K562 (cell line): Measurements from ENCODE around the gene HSD17B12. TPM values are rescaled to one million over a fixed set of nuclear protein-coding genes. Genes with fewer than 3 reads are reported as not detected.

Source experiments
- ATAC-seq: fragments of 200-7000 bp; cut with Tn5 transposase; 3 replicates; pipeline ENCODE4 v1.9.1; 2020; ENCODE audit warnings: moderate library complexity
- BruUV-seq: library from RNA; stranded (reverse); fragments of 400-500 nt; replicated peaks from 2 replicates; lab custom pipeline; 2021; lab: Mats Ljungman, UMichigan
- CTCF ChIA-PET: fragments of 300-600 bp; formaldehyde crosslinking; extraction: SDS; loops from one replicate; lab custom pipeline; 2021; ENCODE audit warnings: low intra/inter-chr PET ratio; lab: Yijun Ruan, JAX
- POLR2A ChIA-PET: fragments of 300-600, 350-650 bp; sonication (Branson Sonifier 250); formaldehyde crosslinking; extraction: SDS; loops from one replicate; lab custom pipeline; 2021; ENCODE audit warnings: antibody characterized with exemption, inconsistent platforms; lab: Yijun Ruan, JAX
- DNase-seq, 4 experiments: peaks; one replicate each; pipeline versions ENCODE4 v3.0.0 to v3.0.0-alpha.2; 2011 to 2018; ENCODE audit warnings: low spot score in 3 of 4, mixed read lengths in 3 of 4; ENCODE audit errors: extremely low read depth in 1 of 4
- FAIRE-seq: peaks from 2 replicates; lab custom pipeline; 2011; peaks lifted over from hg19 to GRCh38; lab: Jason Lieb, UNC
- H2AFZ ChIP-seq: 2 replicates; pipeline ENCODE4 v1.6.0; 2011; ENCODE audit warnings: low read depth, low read length, control low read depth, inconsistent platforms
- H3K27ac ChIP-seq: fragments of 200-600 bp; 3 replicates; pipeline ENCODE4 v1.8.0; 2011; ENCODE audit warnings: low read depth, mild to moderate bottlenecking, control low read depth, inconsistent platforms, low read length, moderate library complexity, mixed read lengths; ENCODE audit errors: extremely low read depth
- H3K27me3 ChIP-seq, 2 experiments: fragments of 300-600 bp in 1 of 2; 2 replicates in 1 of 2; 3 replicates in 1 of 2; pipeline versions ENCODE4 v1.6.0 to v1.8.0; 2011; ENCODE audit warnings: inconsistent platforms in 2 of 2, low read length in 2 of 2, mild to moderate bottlenecking in 1 of 2, mixed read lengths in 1 of 2, moderate library complexity in 1 of 2; ENCODE audit not compliant: control insufficient read depth in 2 of 2, insufficient read depth in 2 of 2
- H3K36me3 ChIP-seq: fragments of 300-600 bp; 3 replicates; pipeline ENCODE4 v1.8.0; 2011; ENCODE audit warnings: mild to moderate bottlenecking, low read length, inconsistent platforms; ENCODE audit not compliant: control insufficient read depth, insufficient read depth
- H3K4me1 ChIP-seq, 2 experiments: fragments of 200-600 bp in 1 of 2; replicated peaks in 1 of 2; 2 replicates in 1 of 2; 3 replicates in 1 of 2; pipeline versions ENCODE4 v1.5.1 to v1.8.0; 2011; ENCODE audit warnings: inconsistent platforms in 2 of 2, low read length in 2 of 2, mild to moderate bottlenecking in 1 of 2, mixed read lengths in 1 of 2, moderate library complexity in 1 of 2; ENCODE audit not compliant: control insufficient read depth in 2 of 2, insufficient read depth in 2 of 2
- H3K4me2 ChIP-seq: 2 replicates; pipeline ENCODE4 v1.6.1; 2011; ENCODE audit warnings: low read length, control low read depth, inconsistent platforms, mixed read lengths; ENCODE audit not compliant: insufficient read depth
- H3K4me3 ChIP-seq: fragments of 200-600 bp; sonication (generic), shearing (Covaris generic); 2 replicates; pipeline ENCODE4 v1.5.1; 2016; ENCODE audit warnings: control low read depth, inconsistent platforms
- H3K79me2 ChIP-seq: fragments of 200-600 bp; 3 replicates; pipeline ENCODE4 v1.8.0; 2011; ENCODE audit warnings: low read length, inconsistent platforms; ENCODE audit not compliant: control insufficient read depth, insufficient read depth
- H3K9ac ChIP-seq, 2 experiments: 2 replicates each; pipeline versions ENCODE4 v1.6.0 to v1.6.1; 2011; ENCODE audit warnings: low read depth in 2 of 2, low read length in 2 of 2, control low read depth in 1 of 2, inconsistent platforms in 1 of 2, mild to moderate bottlenecking in 1 of 2, mixed read lengths in 1 of 2; ENCODE audit not compliant: insufficient read depth in 1 of 2
- H3K9me1 ChIP-seq: one replicate; pipeline ENCODE4 v1.6.0; 2011; ENCODE audit warnings: inconsistent platforms, mild to moderate bottlenecking, low read length, moderate library complexity; ENCODE audit not compliant: control insufficient read depth, insufficient read depth
- H3K9me3 ChIP-seq: replicated peaks from 2 replicates; pipeline ENCODE4 v1.5.1; 2011; ENCODE audit warnings: low read depth, low read length, inconsistent platforms; ENCODE audit not compliant: control insufficient read depth, insufficient read depth
- H4K20me1 ChIP-seq: replicated peaks from 2 replicates; pipeline ENCODE4 v1.6.1; 2011; ENCODE audit warnings: low read length, inconsistent platforms, mixed read lengths; ENCODE audit not compliant: control insufficient read depth, insufficient read depth
- BACH1 ChIP-seq: fragments of 200-800 bp; sonication (Bioruptor generic); IDR thresholded peaks from 2 replicates; pipeline ENCODE4 v1.6.1; 2016; ENCODE audit warnings: missing genetic modification characterization, missing compliant biosample characterization
- MAFK ChIP-seq: IDR thresholded peaks from 2 replicates; pipeline ENCODE4 v1.6.1; 2011; ENCODE audit warnings: low read length, improper control_type of control experiment
- MYNN ChIP-seq, 2 experiments: sonication (generic); formaldehyde crosslinking in 1 of 2; IDR thresholded peaks; 2 replicates each; pipeline versions ENCODE4 v1.5.0 to v1.6.1; 2016 to 2020; ENCODE audit warnings: antibody characterized with exemption in 1 of 2, missing genetic modification reagents in 1 of 2
- SAP30 ChIP-seq: fragments of 200-600 bp; sonication (generic); IDR thresholded peaks from 2 replicates; pipeline ENCODE4 v1.6.1; 2012; ENCODE audit warnings: borderline replicate concordance, low read depth, mild to moderate bottlenecking, moderate library complexity, low read length, control low read depth, inconsistent platforms; ENCODE audit not compliant: insufficient read depth, poor library complexity, severe bottlenecking
- TAF7 ChIP-seq: fragments of 450-650 bp; IDR thresholded peaks from 2 replicates; pipeline ENCODE4 v1.6.1; 2016; ENCODE audit warnings: missing genetic modification characterization, missing compliant biosample characterization
- ZKSCAN8 ChIP-seq: fragments of 200-800 bp; sonication (Bioruptor generic); IDR thresholded peaks from 2 replicates; pipeline ENCODE4 v1.6.1; 2016; ENCODE audit warnings: missing genetic modification characterization, missing compliant biosample characterization
- ZNF232 ChIP-seq: sonication (generic); formaldehyde crosslinking; IDR thresholded peaks from 2 replicates; pipeline ENCODE4 v1.8.0; 2022; ENCODE audit warnings: mild to moderate bottlenecking, missing genetic modification reagents
- WGBS: fragments of 100-300 bp; shearing (Covaris generic); methylation state at CpG from one replicate; pipeline ENCODE4 v1.1.6; 2016; ENCODE audit warnings: low coverage, mixed read lengths; ENCODE audit not compliant: insufficient coverage; ENCODE audit errors: missing lambda C conversion rate; 5-methylcytosine and 5-hydroxymethylcytosine counted together
- in situ Hi-C: fragments of 300-500 bp; cut with MboI; formaldehyde crosslinking; loops from 4 replicates; pipeline ENCODE4 v1.15.0; 2018; ENCODE audit warnings: inconsistent platforms, mixed read lengths
- intact Hi-C: fragments of 100-400 bp; cut with micrococcal nuclease; formaldehyde crosslinking; loops from 2 replicates; pipeline ENCODE4 v1.14.2; 2022
- polyA plus RNA-seq, 8 experiments: library from polyadenylated mRNA; depleted of rRNA in 4 of 8; stranded (reverse) in 5 of 8; unstranded in 3 of 8; fragments of >200 nt; fragmentation: Nextera tagmentation in 2 of 8; fragmentation: Illumina TruSeq in 1 of 8; extraction: Ambion mirVana in 2 of 8; extraction: Trizol in 1 of 8; gene quantifications; 2 replicates each; pipeline versions ENCODE4 v1.2.1 to v1.2.3, GENCODE V29; 2011 to 2014; ENCODE audit warnings: inconsistent platforms in 1 of 8, missing spikeins in 1 of 8
- total RNA-seq, 7 experiments: library from RNA; depleted of rRNA in 6 of 7; stranded (reverse); fragments of >200 nt in 6 of 7; fragmentation: Illumina TruSeq in 2 of 7; extraction: Trizol in 2 of 7; gene quantifications; 2 replicates each; pipeline versions ENCODE4 v1.2.1 to v1.2.3, GENCODE V29; 2011 to 2021; ENCODE audit warnings: low replicate concordance in 1 of 7
- TF ChIP-seq, protein P1 (sequence below): sonication (generic); formaldehyde crosslinking; IDR thresholded peaks from 2 replicates; pipeline ENCODE4 v1.8.1; 2022; ENCODE audit warnings: missing genetic modification reagents
- TF ChIP-seq, protein P2 (sequence below), 2 experiments: IDR thresholded peaks; 2 replicates each; pipeline ENCODE4 v1.6.1; 2011; ENCODE audit warnings: borderline replicate concordance in 1 of 2, control low read depth in 1 of 2, low read depth in 1 of 2, low read length in 1 of 2, mild to moderate bottlenecking in 1 of 2, mixed read lengths in 1 of 2, moderate library complexity in 1 of 2; ENCODE audit not compliant: insufficient read depth in 1 of 2, insufficient read length in 1 of 2, poor library complexity in 1 of 2, severe bottlenecking in 1 of 2; ENCODE audit errors: extremely low read depth in 1 of 2
- TF ChIP-seq, protein P3 (sequence below), 2 experiments: fragments of 450-650 bp in 1 of 2; sonication (generic) in 1 of 2; formaldehyde crosslinking; conservative IDR thresholded peaks; 2 replicates each; pipeline versions ENCODE4 v1.4.0 to v1.8.1; 2020 to 2022; ENCODE audit warnings: mild to moderate bottlenecking in 1 of 2, missing genetic modification reagents in 1 of 2
- TF ChIP-seq, protein P4 (sequence below): fragments of 450-650 bp; formaldehyde crosslinking; IDR thresholded peaks from 2 replicates; pipeline ENCODE4 v1.4.0; 2020; ENCODE audit warnings: mild to moderate bottlenecking

Gene HSD17B12
- total and polyA plus RNA-seq, 9 of the 15 experiments (the other 6 are each of a cell fraction or from before 2014, with no cell fraction given) = 9.1 to 34.5 (median 23.3) TPM

DNA sequence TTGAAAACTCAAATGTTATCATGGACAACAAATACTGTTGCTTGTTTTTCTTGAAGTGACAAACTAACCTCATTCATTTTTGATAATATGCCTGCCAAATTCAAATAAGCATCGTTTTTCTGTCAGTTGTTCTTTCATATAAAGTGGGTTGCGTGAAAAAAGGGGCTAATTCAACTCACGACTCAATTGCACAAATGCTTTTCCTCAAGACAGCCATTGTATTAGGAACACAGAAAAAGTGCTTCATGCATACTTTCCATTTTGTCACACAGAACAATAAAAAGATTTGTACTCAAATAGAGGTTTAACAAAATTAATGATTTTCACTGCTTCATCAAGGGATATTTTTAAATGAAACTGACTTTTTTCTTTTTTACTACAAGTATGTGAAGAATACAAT lies 105.5 kb downstream of the HSD17B12 start:
- no TSS peak for BruUV-seq
- 23% methylated on average over 3 of the region's 3 CpGs for WGBS
- no peak for FAIRE-seq
- Histone ChIP-seq H3K9ac (no peak overlapping the region), H3K9me3 (peaks cover 11% of the 10 kb centered on the region), H3K9me1 (no peaks in the 10 kb centered on the region), H2AFZ (no peak overlapping the region), H3K27ac (no peak overlapping the region), H3K27me3 (no peaks in the 10 kb centered on the region), H4K20me1 (no peaks in the 10 kb centered on the region), H3K79me2 (no peaks in the 10 kb centered on the region), H3K4me2 (no peak overlapping the region), H3K4me1 (no peaks in the 10 kb centered on the region), H3K36me3 (no peaks in the 10 kb centered on the region), H3K4me3 (no peak overlapping the region)
- TF ChIP-seq BACH1 (tag) (no peak), ZNF232 (CRISPR knock-in tag) (no peak), SAP30 (no peak), TAF7 (tag) (no peak), MYNN (IDR thresholded peaks at IDR 0.05) (no peak), MYNN (CRISPR knock-in tag; IDR thresholded peaks at IDR 0.05) (no peak), MAFK (no peak), ZKSCAN8 (CRISPR knock-in tag) (no peak)
- TF ChIP-seq, protein P1, sequence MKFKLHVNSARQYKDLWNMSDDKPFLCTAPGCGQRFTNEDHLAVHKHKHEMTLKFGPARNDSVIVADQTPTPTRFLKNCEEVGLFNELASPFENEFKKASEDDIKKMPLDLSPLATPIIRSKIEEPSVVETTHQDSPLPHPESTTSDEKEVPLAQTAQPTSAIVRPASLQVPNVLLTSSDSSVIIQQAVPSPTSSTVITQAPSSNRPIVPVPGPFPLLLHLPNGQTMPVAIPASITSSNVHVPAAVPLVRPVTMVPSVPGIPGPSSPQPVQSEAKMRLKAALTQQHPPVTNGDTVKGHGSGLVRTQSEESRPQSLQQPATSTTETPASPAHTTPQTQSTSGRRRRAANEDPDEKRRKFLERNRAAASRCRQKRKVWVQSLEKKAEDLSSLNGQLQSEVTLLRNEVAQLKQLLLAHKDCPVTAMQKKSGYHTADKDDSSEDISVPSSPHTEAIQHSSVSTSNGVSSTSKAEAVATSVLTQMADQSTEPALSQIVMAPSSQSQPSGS (CRISPR knock-in tag) = no peak
- TF ChIP-seq, protein P2, sequence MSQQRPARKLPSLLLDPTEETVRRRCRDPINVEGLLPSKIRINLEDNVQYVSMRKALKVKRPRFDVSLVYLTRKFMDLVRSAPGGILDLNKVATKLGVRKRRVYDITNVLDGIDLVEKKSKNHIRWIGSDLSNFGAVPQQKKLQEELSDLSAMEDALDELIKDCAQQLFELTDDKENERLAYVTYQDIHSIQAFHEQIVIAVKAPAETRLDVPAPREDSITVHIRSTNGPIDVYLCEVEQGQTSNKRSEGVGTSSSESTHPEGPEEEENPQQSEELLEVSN (IDR thresholded peaks at IDR 0.05; ENCODE audit: borderline replicate concordance in 1 of 2, extremely low read depth in 1 of 2, insufficient read depth in 1 of 2, insufficient read length in 1 of 2, low read depth in 1 of 2, low read length in 1 of 2, poor library complexity in 1 of 2, severe bottlenecking in 1 of 2) = no peak
- TF ChIP-seq, protein P3, sequence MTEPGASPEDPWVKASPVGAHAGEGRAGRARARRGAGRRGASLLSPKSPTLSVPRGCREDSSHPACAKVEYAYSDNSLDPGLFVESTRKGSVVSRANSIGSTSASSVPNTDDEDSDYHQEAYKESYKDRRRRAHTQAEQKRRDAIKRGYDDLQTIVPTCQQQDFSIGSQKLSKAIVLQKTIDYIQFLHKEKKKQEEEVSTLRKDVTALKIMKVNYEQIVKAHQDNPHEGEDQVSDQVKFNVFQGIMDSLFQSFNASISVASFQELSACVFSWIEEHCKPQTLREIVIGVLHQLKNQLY (CRISPR knock-in tag; conservative IDR thresholded peaks at IDR 0.05) = no peak
- TF ChIP-seq, protein P4, sequence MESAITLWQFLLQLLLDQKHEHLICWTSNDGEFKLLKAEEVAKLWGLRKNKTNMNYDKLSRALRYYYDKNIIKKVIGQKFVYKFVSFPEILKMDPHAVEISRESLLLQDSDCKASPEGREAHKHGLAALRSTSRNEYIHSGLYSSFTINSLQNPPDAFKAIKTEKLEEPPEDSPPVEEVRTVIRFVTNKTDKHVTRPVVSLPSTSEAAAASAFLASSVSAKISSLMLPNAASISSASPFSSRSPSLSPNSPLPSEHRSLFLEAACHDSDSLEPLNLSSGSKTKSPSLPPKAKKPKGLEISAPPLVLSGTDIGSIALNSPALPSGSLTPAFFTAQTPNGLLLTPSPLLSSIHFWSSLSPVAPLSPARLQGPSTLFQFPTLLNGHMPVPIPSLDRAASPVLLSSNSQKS (CRISPR knock-in tag) = no peak
- ChIA-PET POLR2A (no interaction called here), CTCF (no interaction called here)
- intact Hi-C loops (no loop called here), in situ Hi-C loops (no loop called here)
- ATAC-seq = no peak
- no peak for DNase-seq
